GM21717 (cell line): ENCODE measurements around the gene TNRC18.

Experiments
- ATAC-seq: cut with Tn5 transposase; IDR thresholded peaks from one replicate; pipeline ENCODE4 v1.9.1; 2021; ENCODE audit warnings: mild to moderate bottlenecking, moderate library complexity; ENCODE audit not compliant: unreplicated experiment

TNRC18 gene

DNA sequence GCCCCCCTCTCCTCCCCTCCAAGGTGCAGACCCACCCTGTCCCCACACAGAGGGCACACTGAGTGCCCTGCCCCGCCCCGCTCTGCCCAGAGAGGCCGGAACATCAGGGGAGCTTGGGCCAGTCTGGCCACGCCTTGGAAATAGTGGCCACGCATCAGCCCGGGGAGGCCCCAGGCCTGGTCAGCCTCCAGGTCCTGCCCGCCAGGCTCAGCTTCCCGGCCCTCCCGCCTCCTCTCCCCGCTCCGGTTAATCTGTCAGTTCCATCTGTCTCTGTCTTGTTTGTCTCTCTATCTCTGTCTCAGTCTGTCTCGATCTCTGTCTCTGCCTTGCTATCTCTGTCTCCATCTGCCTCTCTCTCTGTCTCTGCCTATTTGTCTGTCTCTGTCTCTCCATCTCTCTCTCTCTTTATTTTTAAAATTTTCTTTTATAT lies 28.9 kb upstream of the TNRC18 start:
- no peak for ATAC-seq

DNA sequence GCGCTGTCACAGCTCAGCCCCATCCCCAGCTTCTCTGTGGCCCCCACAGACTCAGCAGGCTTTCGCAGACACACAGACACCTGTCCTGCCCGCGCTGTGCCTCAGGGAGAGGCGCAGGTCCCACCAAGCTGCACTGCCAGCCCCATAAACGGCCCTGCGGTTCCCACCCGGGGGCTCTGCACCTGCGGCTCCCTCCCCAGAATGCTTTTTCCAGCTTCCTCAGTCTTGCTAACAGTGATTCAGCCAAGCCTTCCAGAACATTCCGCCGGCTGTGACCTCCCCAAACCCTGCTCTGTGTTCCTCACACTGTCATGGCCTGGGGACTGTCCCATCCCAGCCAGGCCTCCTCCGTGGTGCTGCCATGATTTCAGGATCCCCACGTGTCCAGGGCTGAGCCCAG lies 27.8 kb upstream of the TNRC18 start:
- no peak for ATAC-seq

DNA sequence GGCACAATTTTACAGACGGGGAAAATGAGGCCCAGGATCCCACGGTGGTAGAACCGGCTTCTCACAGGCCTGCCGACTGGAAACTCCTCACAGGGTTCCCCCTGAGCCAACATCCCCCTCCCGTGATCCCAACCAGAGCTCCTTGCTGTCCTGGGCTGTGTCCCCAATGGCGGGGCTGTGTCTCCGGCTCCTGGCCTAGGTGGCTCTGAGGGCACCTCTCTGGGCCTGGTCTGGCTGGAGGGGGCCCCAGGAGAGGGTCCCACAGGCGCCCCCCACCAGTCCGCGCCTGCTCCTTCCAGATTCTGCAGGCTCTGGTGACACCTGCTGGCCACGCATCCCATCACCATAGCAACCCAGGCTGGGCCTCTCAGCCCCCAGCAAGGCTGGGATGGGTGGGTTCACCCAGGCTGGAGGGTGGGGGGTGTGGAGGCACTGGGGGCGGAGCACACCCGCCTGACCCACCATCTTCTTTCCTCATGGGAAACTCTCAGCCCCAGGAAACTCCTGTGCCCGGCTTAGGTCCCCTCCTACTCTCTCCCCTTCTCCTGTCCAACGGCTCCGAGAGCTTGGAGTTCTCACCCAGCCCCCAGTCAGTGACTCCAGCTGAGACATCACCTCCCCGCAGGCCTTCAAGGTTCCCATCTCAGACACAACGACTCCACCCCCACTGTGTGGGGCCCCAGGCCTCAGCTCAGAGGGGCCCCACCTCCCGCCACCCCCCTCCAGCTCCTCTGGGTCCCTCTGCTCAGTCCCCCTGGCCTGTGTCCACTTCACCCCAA lies 27.1 kb upstream of the TNRC18 start:
- ATAC-seq: no peak

DNA sequence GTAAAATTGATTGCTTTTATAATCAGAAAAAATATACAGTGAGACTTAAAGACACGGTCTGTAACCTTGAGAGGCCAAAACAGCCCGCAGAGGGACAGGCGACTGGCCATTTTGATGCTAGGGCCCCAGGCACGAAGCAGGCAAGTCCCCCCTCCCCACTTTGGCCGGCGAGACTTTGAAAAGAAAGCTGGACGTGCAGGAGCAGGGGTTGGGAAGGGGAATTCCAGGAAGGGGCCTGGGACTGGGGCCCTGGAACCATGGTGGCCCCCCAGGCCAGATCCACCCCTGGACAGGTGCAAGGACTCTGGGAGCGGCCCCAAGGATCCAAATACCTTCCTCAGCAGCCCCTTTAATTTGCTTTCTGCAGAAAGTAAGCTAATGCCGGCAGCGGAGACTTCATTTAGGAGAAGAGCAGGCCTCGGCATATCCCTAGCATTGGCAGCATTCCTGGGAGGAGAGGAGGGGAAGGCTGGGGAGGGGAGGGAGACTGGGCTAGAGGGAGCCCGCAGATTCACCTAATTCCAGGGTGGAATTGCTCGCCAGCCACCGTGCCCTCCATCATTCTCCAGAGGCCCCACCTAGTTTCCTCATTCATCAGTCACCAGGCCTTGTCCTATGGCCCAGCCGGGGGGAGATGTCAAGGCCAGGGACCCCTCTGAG lies 24.9 kb upstream of the TNRC18 start:
- no peak for ATAC-seq

DNA sequence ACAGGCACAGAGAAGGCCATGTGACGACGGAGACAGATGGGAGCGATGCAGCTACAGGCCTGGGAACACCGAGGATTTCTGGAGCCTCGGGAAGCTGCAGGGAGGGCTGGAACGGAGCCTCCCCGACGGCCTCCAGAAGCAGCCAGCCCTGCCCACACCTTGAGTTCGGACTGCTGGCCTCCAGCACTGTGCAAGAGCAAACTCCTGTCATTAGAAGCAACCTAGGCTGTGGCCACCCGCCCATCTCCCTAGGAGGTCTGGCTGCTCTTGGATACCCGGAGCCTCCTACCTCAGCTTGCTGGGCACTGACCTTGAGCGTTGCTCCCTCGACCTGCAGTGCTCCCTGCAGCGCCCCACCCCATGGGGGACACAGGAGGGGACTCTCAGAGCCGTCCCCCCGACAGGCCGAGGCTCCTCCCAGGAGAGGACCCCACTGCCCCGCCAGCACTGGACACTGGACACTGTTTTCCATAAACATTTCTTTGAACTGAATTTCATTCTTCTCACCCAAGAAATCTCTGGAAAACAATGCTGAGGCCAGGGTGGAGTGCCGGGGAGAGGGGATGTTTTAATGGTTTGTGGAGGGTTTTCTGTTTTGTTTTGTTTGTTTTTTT lies 22.5 kb upstream of the TNRC18 start:
- ATAC-seq: no peak

DNA sequence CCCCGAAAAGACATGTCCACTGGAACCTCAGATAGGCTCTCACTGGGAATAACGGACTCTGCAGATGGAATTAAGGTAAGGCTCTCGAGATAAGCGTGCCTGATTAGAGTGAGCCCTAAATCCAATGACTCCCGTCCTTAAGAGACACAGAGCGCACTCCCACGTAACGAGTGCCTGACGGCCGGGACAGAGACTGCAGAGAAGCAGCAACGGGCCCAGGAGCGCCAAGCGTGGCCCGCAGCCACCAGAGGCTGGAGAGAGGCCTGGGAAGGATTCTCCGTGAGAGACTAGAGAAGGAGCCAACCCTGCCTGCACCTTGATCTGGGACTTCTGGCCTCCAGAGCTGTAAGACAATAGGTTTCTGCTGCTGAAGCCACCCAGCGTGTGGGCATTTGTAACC lies 20.0 kb upstream of the TNRC18 start:
- ATAC-seq: no peak

DNA sequence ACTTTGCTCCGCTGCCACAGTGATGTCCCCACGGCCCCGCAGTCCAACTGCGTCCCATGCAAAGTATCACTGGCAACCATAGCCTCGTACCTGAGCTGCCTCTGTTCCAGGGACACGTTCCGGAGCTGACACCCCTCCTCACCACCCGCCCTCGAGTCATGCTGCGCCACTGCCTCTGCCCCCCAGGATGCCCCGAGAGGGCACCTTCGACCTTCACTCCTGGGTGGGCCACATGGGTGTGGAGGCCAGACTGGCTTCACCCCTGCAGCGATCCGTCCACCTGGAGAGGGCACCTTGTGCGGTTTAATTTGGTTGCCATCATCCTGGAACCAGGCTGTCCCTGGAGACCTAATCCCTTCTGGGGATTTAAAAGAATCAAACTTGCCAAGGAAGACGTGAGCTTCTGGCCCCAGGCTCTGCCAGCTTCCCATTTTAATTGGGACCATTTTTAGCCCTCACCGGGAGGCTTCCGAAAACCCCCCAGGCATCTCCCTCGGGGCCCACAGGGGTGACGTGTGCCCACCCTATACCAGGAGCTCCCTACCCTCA lies 19.2 kb upstream of the TNRC18 start:
- no peak for ATAC-seq

DNA sequence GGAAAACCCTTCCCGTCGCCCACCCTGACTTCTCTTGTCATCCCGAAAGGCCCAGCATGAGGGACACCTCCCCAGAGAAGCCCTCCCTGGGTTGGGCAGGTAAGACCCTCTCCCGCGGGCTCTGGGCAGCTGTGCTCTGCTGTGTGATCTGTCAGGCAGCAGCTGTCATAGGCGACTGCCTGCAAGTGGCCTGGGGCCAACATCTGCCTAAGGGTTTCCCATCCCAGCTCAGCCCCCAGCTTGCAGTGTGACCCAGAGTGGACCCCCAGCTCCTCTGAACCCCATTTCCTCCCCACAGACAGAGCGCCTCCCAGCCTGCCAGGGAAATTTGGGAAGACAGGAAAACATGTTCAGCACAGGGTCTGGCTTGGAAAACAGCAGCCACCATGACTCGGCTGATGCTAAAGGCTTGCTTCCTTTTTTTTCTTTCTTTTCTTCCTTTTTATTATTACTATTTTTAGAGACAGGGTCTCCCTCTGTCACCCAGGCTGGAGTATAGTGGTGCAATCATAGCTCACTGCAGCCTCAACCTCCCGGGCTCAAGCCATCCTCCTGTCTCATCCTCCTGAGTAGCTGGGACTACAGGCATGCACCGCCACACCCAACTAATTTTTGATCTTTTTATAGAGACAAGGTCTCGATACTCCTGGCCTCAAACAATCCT lies 18.3 kb upstream of the TNRC18 start:
- ATAC-seq: no peak

DNA sequence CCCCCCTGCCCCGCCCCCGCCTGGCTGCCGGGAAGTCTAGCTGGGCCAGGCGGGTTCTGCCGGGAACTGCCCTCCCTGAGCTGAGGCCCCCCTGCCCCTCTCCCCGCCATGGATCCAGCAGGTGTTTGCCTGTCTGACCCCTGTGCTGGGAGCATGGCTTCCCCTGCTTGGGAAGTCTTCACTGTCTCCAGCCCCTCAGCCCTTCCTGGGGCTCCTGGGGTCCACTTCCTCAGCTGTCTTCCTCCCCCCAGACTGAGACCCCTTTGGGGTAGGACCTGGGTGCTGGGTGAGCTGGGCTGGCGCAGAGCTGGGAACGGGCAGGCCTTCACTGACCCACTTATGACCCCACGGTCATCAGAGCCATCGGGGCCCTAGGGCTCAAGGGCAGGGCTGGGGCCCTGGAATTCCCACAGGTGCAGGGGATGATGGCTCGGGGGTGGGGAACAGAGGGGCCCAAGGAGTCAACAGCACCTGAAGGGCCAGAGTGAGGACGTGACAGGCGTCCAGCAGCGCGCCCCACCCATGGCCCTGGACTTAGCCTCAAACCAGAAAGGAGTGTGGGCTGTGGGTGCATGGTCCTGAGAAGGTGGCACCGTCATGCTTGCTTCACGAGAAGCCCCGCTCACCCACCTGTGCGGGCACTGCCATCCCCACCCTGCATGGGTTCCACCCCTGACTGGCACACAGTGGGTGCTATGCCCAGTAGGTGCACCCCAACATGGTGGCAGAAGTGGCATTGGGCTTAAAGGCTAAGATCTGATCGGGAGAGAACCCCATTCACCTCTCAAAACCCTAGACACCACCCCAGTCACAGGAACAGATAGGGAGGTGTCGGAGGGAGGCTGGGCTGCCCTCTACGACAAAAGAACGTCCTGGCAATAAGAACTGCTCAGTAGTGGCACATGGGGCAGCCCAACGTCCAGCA lies 16.2 kb upstream of the TNRC18 start:
- ATAC-seq: no peak

DNA sequence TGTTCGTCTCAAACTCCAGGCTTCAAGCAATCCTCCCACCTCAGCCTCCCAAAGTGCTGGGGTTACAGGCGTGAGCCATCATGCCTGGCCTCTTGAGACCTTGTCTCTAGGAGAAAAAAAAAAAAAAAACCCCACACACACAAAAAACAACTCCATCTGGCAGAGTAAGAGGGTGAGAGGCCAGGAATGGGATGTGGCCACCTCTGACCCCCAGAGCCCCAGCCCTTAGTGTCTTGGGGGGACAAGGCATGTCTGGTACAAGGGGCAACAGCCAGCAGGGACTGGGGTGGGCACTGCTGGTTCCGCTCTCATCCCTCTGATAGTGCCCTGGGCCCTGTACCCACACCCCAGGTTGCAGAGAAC lies 15.6 kb upstream of the TNRC18 start:
- ATAC-seq: no peak

DNA sequence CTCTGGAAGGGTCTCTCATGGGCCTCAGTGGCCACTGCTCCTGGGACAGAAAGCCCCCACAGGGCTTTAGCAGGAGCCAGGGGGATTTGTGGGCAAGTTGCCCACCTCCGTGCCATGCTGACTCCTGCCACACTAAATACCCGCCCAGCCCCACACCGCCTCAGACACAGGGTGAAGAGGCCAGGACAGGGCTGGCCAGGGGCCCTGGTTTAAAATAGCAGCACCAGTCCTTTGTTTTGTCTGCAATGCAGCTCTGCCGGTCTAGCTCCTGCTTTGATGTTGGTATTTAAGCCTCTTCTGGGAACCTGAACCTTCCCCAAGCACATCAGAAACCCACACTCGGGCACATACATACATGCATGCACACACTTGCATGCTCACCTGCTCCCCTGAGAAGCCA lies 14.4 kb upstream of the TNRC18 start:
- ATAC-seq: no peak

DNA sequence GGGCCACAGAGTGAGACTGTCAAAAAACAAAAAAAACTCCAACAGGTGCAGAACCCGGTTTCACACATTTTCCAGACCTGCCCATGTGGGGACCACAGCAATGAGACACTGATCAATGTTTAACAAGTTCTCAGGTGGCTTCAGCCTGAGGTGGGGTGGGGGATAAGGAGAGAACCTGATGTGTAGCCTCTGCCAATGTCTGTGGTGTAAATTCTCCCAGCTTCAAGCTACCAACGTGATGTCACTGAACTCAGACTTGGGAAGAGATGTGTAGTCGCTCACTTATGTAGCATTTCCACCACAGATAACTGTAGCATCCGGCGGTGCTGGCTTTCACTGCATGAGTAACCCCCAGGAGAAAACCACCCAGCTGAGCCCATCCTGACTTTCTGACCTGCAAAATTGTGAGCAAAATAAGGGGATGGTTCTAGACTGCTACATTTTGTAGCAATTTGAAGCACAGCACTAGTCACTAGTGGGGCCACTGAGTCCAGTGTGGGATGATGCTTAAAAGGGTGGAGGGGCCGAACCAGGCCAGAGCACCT lies 13.8 kb upstream of the TNRC18 start:
- no peak for ATAC-seq

DNA sequence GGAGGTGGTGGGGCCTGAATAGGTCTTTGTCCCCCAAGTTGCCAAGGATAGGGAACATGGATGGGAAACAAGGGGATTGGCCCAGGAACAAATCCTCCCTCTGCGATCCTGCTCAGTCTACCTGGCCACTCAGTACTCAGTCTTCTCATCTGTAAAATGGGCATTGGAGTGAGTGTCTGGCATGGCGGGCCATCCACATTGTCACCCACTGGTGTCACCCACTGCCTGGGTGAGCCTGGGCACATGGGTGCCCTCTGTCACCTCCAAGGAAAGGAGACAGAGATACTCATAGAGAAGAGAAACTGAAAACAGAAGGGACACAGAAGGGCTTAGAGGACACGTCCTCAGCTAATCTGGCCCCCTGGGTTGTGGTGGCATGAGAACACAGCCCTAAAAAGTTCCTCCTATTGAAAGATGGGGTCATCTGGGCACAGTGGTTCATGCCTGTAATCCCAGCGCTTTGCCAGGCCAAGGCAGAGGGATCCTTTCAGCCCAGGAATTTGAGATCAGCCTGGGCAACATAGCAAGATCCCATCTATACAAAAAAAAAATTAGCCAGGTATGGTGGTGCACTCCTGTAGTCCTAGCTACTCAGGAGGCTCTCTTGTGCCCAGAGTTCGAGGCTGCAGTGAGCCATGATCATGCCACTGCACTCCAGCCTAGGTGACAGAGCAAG lies 12.5 kb upstream of the TNRC18 start:
- ATAC-seq: peak; percentile 37

DNA sequence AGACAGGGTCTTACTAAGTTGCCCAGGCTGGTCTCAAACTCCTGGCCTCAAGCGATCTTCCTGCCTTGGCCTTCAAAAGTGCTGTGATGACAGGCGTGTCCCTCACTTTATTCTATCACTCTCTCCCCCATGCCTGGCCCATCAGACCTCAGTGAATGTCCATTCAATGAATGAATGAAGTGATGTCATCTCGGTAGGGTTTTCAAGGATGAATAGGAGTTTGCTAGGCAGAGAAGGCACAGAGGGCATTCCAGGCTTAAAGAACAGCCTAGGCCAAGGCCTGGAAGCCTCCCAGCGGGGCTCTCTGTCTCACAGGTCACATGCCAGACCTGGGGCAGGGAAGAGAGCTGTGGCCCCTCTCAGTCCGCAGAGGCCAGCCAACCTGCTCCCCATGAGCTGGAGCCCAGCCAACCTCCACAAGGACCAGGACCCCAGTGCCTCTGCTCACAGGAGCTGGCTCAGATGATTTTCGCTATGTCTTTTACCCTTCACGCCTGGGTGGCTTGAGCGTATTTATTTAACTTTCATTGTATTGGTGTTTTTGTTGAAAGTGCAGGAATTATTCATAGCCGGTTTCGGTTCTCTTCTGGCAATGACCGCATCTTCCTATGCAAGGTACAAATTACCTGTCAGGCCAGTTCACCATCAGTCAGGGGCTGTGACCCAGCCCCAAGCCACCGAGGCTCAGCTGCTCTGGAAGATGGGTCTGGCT lies 11.8 kb upstream of the TNRC18 start:
- ATAC-seq: peak; percentile 90

DNA sequence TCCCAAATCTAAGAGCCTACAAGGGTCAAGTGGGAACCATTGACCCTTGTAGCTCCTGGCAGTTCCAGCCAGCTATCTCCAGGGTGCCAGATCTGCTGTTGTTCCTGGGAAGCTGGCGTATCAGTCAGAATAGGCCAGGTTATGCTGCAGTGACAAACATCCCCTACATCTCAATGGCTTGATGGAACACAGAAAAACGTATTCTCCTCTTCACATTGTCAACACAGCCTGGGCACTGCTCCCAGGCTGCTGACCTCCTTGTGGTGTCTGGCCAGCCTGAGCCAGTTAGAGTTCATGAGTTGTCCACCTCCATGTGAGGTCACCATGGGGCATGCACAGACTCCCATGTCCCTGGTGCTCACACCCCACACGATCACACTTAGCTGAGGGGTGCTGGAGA lies 9.5 kb upstream of the TNRC18 start:
- ATAC-seq: no peak

DNA sequence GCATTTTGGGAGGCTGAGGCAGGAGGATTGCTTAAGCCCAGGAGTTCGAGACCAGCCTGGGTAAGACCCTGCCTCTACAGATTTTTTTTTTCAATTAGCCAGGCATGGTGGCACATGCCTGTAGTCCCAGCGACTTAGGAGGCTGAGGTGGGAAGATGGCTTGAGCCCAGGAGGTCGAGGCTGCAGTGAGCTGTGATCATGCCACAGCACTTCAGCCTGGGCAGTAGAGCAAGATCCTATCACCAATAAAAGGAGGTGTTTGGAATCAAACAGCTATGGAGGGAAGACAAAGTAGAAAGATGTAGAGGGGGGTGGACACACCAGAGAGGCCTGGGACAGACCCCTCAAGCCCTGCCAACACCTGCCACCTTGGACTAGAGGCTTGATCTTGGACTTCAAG lies 9.1 kb upstream of the TNRC18 start:
- ATAC-seq: no peak

DNA sequence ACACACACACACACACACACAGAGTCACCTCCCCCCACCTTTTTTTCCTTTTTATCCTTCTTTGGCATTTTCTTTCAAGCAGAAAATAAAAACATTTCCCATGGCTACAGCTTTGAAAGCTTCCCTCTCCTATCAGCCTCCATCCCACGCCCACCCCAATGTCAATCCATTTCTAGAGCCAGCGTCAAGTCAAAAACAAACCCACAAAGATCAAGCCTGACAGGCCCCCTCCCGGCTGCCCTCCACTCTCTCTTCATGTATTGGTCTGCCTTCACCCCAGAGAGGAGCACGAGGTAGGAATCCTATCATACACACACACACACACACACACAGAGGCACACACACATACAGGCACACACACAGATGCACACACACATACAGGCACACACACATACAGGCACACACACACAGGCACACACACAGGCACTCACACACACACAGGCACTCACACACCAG lies 8.0 kb upstream of the TNRC18 start:
- no peak for ATAC-seq

DNA sequence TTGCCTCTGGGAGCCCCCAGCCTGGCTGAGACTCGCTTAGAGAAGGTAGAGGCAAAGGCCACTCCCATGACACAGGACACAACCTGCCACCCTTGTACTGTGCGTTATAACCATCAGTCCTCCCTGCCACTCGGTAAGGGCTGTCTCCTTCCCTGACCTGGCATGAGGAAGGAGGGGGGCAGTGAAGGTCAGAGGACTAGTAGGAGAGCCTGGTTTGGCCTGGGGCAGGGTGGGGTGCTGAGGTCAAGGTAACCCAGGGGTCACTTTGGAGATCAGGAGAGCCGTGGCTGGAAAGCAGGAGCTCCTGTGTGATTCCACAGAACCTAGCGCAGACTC lies 6.9 kb upstream of the TNRC18 start:
- no peak for ATAC-seq
